ENCODE measurements around the gene DIS3L2. TPM values are rescaled to one million over a fixed set of nuclear protein-coding genes. Genes with fewer than 3 reads are reported as not detected.
"Not testable (repeated sequence)": the region's sequence is repeated elsewhere in the genome, so short reads cannot be mapped to it uniquely, and the experiment has no call there.

Gene DIS3L2
- total RNA-seq, 2 donors from 2014 or later, result 55.5 to 67.2 TPM

GRCh38 chr2:232381204-232382031 is 419.9 kb downstream of the DIS3L2 start:
- not testable (repeated sequence) for H3K4me1 Mint-ChIP-seq; H3K36me3 Mint-ChIP-seq (ENCODE audit: low read depth); DNase-seq; H3K9me3 ChIP-seq (ENCODE audit: control insufficient read depth, low read length, poor library complexity, severe bottlenecking); H3K27ac Mint-ChIP-seq
- Mint-ChIP-seq H3K4me3 (peak overlapping the region; percentile 19), H3K27me3 (peaks cover 52% of the 10 kb centered on the region)
- ATAC-seq, result peak; percentile 61

DNA sequence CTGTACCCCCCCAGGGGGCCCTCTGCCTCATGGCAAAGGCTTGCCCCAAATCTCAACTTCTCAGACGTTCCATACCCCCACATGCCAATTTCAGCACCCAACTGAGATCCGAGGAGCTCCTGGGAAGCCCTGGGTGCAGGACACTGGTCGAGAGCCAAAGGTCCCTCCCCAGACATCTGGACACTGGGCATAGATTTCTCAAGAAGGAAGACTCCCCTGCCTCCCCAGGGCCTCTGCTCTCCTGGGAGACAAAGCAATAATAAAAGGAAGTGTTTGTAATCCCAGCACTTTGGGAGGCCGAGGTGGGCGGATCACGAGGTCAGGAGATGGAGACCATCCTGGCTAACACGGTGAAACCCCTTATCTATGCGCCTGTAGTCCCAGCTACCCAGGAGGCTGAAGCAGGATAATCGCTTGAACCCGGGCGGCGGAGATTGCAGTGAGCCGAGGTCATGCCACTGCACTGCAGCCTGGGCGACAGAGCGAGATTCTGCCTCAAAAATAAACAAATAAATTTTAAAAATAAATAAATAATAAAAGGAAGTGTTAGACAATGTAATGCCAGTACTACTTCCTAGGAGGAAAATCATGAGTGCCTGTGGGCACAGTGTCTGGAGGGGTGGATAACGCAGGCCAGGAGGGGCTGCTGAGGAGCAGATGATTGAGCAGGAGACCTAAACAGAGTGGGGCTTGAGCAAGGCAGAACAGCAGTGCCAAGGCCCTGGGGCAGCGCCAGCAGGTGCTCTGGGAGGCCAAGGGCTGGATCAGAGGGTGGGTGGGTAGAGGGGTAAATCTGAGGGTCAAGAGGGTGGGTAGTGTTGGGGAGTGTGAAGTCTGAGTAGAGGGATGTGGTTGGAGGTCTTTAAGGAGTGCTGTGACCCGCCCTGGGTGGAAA is 421.1 kb downstream of the DIS3L2 start:
- no peak overlapping the region for H3K27ac Mint-ChIP-seq
- H3K4me3 Mint-ChIP-seq, result peak overlapping the region; percentile 31
- peaks cover 53% of the 10 kb centered on the region for H3K27me3 Mint-ChIP-seq
- peaks cover 3% of the 10 kb centered on the region for H3K36me3 Mint-ChIP-seq (ENCODE audit: low read depth)
- DNase-seq, result no peak
- ATAC-seq, result no peak
- no peaks in the 10 kb centered on the region for H3K4me1 Mint-ChIP-seq
- H3K9me3 ChIP-seq (ENCODE audit: control insufficient read depth, low read length, poor library complexity, severe bottlenecking), result no peaks in the 10 kb centered on the region

GRCh38 chr2:232384466-232384865 is 423.0 kb downstream of the DIS3L2 start:
- Mint-ChIP-seq H3K27me3 (peaks cover 55% of the 10 kb centered on the region), H3K4me1 (no peaks in the 10 kb centered on the region), H3K36me3 (ENCODE audit: low read depth) (peaks cover 5% of the 10 kb centered on the region), H3K4me3 (no peak overlapping the region), H3K27ac (no peak overlapping the region)
- DNase-seq (no peak), ATAC-seq (no peak)
- H3K9me3 ChIP-seq (ENCODE audit: control insufficient read depth, low read length, poor library complexity, severe bottlenecking), result no peaks in the 10 kb centered on the region

DNA sequence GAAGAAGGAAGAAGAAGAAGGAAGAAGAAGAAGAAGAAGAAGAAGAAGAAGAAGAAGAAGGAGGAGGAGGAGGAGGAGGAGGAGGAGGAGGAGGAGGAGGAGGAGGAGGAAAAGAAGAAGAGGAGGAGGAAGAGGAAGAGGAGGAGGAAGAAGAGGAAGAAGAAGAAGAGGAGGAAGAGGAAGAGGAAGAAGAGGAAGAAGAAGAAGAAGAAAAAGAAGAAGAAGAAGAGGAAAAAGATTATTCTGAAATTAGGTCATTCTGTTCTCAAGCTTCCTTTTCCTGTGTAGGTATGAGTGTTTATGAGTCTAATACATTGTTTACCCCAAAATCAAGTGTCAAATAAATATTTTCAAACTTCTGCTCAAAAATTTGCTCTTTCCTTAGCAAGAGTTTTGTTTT is 423.5 kb downstream of the DIS3L2 start:
- not testable (repeated sequence) for DNase-seq; H3K4me3 Mint-ChIP-seq; H3K27ac Mint-ChIP-seq; H3K36me3 Mint-ChIP-seq (ENCODE audit: low read depth); H3K9me3 ChIP-seq (ENCODE audit: control insufficient read depth, low read length, poor library complexity, severe bottlenecking); H3K4me1 Mint-ChIP-seq; ATAC-seq
- H3K27me3 Mint-ChIP-seq, result peaks cover 58% of the 10 kb centered on the region

- H3K9me3 ChIP-seq (ENCODE audit: control insufficient read depth, low read length, poor library complexity, severe bottlenecking), result no peaks in the 10 kb centered on the region
- Mint-ChIP-seq H3K27ac (no peak overlapping the region), H3K4me3 (peak overlapping the region; percentile 39), H3K4me1 (no peaks in the 10 kb centered on the region), H3K27me3 (peaks cover 66% of the 10 kb centered on the region), H3K36me3 (ENCODE audit: low read depth) (peaks cover 5% of the 10 kb centered on the region)
- ATAC-seq (no peak), DNase-seq (no peak)
Measured at GRCh38 chr2:232385660-232386489, 424.4 kb downstream of the DIS3L2 start.

DNA sequence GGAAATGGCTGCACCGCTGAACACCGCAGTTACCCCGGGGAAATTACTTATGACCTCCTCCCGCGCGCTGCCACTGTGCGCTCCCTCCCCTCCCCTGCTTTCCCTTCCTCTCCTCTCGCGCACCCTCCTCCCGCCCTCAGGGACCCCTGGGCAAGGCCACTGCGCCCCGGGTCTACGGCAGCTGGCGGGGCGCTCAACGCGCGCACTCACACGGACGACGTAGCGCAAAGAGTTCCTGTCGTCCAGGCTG is 424.9 kb downstream of the DIS3L2 start:
- H3K4me1 Mint-ChIP-seq, result no peaks in the 10 kb centered on the region
- H3K36me3 Mint-ChIP-seq (ENCODE audit: low read depth), result peaks cover 5% of the 10 kb centered on the region
- DNase-seq (no peak), ATAC-seq (no peak)
- no peak overlapping the region for H3K27ac Mint-ChIP-seq
- no peak overlapping the region for H3K4me3 Mint-ChIP-seq
- no peaks in the 10 kb centered on the region for H3K9me3 ChIP-seq (ENCODE audit: control insufficient read depth, low read length, poor library complexity, severe bottlenecking)
- H3K27me3 Mint-ChIP-seq, result peaks cover 69% of the 10 kb centered on the region

Other genes starting within 250 kb of the DIS3L2 start
- 10 to 100 TPM; 19.3 to 21.6 TPM for gene PDE6D, start 180.4 kb upstream of the DIS3L2 start, total RNA-seq
- gene COPS7B, start 175.3 kb upstream of the DIS3L2 start, total RNA-seq, result 10 to 100 TPM; 38.9 to 46.4 TPM
- not detected for gene NPPC, start 35.3 kb upstream of the DIS3L2 start, total RNA-seq

Data from T-helper 17 cell (primary cell).